Panc1 (cell line): Measurements from ENCODE around the gene SPR. TPM values are rescaled to one million over a fixed set of nuclear protein-coding genes. Genes with fewer than 3 reads are reported as not detected.

ENCODE experiments used
- ATAC-seq: fragments of 200-7000 bp; cut with Tn5 transposase; 2 replicates; pipeline ENCODE4 v1.9.1; 2020; ENCODE audit warnings: mild to moderate bottlenecking, moderate library complexity
- BruUV-seq: library from RNA; stranded (reverse); fragments of 400-500 nt; replicated peaks from 2 replicates; lab custom pipeline; 2021; lab: Mats Ljungman, UMichigan
- CTCF ChIA-PET: fragments of 300-600 bp; sonication (Branson Sonifier 250); formaldehyde crosslinking; loops from one replicate; lab custom pipeline; 2022; ENCODE audit warnings: antibody characterized with exemption; lab: Charles Lee
- POLR2A ChIA-PET: fragments of 300-600 bp; sonication (Branson Sonifier 250); formaldehyde crosslinking; loops from one replicate; lab custom pipeline; 2022; ENCODE audit warnings: antibody characterized with exemption; lab: Charles Lee
- DNase-seq: peaks from one replicate; pipeline ENCODE4 v3.0.0-alpha.2; 2010; ENCODE audit warnings: low read depth, low spot score
- H3K27ac ChIP-seq: 2 replicates; pipeline ENCODE4 v1.5.1; 2011; ENCODE audit warnings: mild to moderate bottlenecking, low read length, inconsistent platforms
- H3K27me3 ChIP-seq: fragments of 200-500 bp; sonication (Bioruptor generic); 2 replicates; pipeline ENCODE4 v1.6.0; 2014; ENCODE audit warnings: low read length, inconsistent platforms; ENCODE audit not compliant: control insufficient read depth, insufficient read depth
- H3K36me3 ChIP-seq: fragments of 200-500 bp; sonication (Bioruptor generic); 2 replicates; pipeline ENCODE4 v1.5.1; 2014; ENCODE audit warnings: inconsistent platforms, mild to moderate bottlenecking, low read length, moderate library complexity; ENCODE audit not compliant: control insufficient read depth, insufficient read depth
- H3K4me1 ChIP-seq: 2 replicates; pipeline ENCODE4 v1.5.1; 2011; ENCODE audit warnings: inconsistent platforms, mild to moderate bottlenecking, low read length, moderate library complexity; ENCODE audit not compliant: control insufficient read depth, insufficient read depth
- H3K4me3 ChIP-seq, 2 experiments: 2 replicates each; pipeline ENCODE4 v1.5.1; 2011 to 2012; ENCODE audit warnings: low read depth in 2 of 2, low read length in 2 of 2, mild to moderate bottlenecking in 2 of 2, inconsistent platforms in 1 of 2, moderate library complexity in 1 of 2
- H3K9me3 ChIP-seq: fragments of 200-500 bp; sonication (Bioruptor generic); 2 replicates; pipeline ENCODE4 v1.5.1; 2014; ENCODE audit warnings: low read depth, mild to moderate bottlenecking, inconsistent platforms, low read length, moderate library complexity; ENCODE audit not compliant: control insufficient read depth, insufficient read depth
- POLR2AphosphoS5 ChIP-seq: IDR thresholded peaks from 2 replicates; pipeline ENCODE4 v1.6.1; 2012; ENCODE audit warnings: mild to moderate bottlenecking, low read depth, low read length, moderate library complexity
- SIN3A ChIP-seq: IDR thresholded peaks from 2 replicates; pipeline ENCODE4 v1.6.1; 2012; ENCODE audit warnings: low read depth, mild to moderate bottlenecking, low read length, moderate library complexity, borderline replicate concordance; ENCODE audit not compliant: insufficient read depth
- TCF7L2 ChIP-seq: IDR thresholded peaks from 2 replicates; pipeline ENCODE4 v1.6.1; 2011; ENCODE audit warnings: mild to moderate bottlenecking, low read depth, low read length, inconsistent platforms
- in situ Hi-C: cut with HindIII; loops from 2 replicates; pipeline ENCODE4 v1.10.0; 2016; ENCODE audit warnings: low sequenced_read_pairs, low pct_unique_long_range_greater_than_20kb
- intact Hi-C: fragments of 100-400 bp; cut with micrococcal nuclease; formaldehyde crosslinking; loops from one replicate; pipeline ENCODE4 v1.10.0; 2022; ENCODE audit not compliant: unreplicated experiment
- total RNA-seq: library from RNA; stranded (reverse); gene quantifications from one replicate; pipeline ENCODE4 v1.2.1, GENCODE V29; 2021; ENCODE audit not compliant: unreplicated experiment
- TF ChIP-seq, protein P1 (sequence below), 2 experiments: IDR thresholded peaks; 2 replicates each; pipeline ENCODE4 v1.6.1; 2011 to 2012; ENCODE audit warnings: low read depth in 2 of 2, control low read depth in 1 of 2, low read length in 1 of 2, mild to moderate bottlenecking in 1 of 2, moderate library complexity in 1 of 2; ENCODE audit not compliant: insufficient read depth in 1 of 2
- TF ChIP-seq, protein P2 (sequence below): fragments of 450-650 bp; IDR thresholded peaks from 2 replicates; pipeline ENCODE4 v1.5.1; 2017; ENCODE audit warnings: mild to moderate bottlenecking

The SPR gene
- total RNA-seq, 1 experiment from 2014 or later: 75.4 TPM

DNA sequence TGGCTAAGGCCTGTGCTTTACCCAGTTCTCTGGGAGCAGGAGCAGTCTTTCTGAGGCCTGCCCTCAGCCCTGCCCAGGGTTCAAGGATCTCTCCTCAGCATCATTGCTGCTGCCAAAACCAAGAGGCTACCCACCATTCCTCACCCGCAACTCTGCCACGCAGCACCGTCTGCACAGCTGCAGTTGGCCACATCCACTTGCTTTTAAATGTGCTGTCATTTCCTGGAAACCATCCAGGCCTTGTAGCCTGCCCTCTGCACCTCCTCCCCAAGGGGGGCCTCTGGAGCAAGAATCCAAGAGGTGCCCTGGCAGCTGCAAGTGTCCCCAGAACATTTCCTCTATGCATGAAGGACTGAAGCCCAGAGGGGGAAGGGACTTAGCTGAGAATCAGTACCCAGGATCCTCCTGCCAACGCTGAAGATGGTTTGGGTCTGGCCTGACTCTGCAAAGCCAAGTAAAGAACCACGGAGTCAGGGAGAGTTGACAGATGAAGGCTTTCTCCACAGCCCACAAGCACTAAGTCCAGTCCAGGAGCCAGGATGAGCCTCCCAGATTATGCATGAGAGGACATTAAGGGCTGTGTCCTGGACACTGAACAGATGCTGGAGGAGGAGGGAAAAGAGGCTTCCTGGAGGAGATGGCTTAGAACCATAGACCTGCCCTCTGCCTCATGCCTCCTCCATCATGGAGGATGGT lies 45.0 kb downstream of the SPR start:
- no peak for DNase-seq
- no peaks in the 10 kb centered on the region for H3K36me3 ChIP-seq
- peaks cover 11% of the 10 kb centered on the region for H3K27me3 ChIP-seq
- H3K27ac ChIP-seq: no peak overlapping the region
- in situ Hi-C loops: no loop called here
- H3K9me3 ChIP-seq: no peaks in the 10 kb centered on the region
- POLR2A ChIA-PET: no interaction called here
- TF ChIP-seq SIN3A (no peak), POLR2AphosphoS5 (no peak), TCF7L2 (no peak)
- TF ChIP-seq, protein P1, sequence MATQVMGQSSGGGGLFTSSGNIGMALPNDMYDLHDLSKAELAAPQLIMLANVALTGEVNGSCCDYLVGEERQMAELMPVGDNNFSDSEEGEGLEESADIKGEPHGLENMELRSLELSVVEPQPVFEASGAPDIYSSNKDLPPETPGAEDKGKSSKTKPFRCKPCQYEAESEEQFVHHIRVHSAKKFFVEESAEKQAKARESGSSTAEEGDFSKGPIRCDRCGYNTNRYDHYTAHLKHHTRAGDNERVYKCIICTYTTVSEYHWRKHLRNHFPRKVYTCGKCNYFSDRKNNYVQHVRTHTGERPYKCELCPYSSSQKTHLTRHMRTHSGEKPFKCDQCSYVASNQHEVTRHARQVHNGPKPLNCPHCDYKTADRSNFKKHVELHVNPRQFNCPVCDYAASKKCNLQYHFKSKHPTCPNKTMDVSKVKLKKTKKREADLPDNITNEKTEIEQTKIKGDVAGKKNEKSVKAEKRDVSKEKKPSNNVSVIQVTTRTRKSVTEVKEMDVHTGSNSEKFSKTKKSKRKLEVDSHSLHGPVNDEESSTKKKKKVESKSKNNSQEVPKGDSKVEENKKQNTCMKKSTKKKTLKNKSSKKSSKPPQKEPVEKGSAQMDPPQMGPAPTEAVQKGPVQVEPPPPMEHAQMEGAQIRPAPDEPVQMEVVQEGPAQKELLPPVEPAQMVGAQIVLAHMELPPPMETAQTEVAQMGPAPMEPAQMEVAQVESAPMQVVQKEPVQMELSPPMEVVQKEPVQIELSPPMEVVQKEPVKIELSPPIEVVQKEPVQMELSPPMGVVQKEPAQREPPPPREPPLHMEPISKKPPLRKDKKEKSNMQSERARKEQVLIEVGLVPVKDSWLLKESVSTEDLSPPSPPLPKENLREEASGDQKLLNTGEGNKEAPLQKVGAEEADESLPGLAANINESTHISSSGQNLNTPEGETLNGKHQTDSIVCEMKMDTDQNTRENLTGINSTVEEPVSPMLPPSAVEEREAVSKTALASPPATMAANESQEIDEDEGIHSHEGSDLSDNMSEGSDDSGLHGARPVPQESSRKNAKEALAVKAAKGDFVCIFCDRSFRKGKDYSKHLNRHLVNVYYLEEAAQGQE (IDR thresholded peaks at IDR 0.05; ENCODE audit: insufficient read depth in 1 of 2, low read depth in 2 of 2, low read length in 1 of 2): no peak
- TF ChIP-seq, protein P2, sequence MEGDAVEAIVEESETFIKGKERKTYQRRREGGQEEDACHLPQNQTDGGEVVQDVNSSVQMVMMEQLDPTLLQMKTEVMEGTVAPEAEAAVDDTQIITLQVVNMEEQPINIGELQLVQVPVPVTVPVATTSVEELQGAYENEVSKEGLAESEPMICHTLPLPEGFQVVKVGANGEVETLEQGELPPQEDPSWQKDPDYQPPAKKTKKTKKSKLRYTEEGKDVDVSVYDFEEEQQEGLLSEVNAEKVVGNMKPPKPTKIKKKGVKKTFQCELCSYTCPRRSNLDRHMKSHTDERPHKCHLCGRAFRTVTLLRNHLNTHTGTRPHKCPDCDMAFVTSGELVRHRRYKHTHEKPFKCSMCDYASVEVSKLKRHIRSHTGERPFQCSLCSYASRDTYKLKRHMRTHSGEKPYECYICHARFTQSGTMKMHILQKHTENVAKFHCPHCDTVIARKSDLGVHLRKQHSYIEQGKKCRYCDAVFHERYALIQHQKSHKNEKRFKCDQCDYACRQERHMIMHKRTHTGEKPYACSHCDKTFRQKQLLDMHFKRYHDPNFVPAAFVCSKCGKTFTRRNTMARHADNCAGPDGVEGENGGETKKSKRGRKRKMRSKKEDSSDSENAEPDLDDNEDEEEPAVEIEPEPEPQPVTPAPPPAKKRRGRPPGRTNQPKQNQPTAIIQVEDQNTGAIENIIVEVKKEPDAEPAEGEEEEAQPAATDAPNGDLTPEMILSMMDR: no peak
- no TSS peak for BruUV-seq
- no peaks in the 10 kb centered on the region for H3K4me1 ChIP-seq
- no peak for ATAC-seq
- CTCF ChIA-PET: interaction anchor here (0.8 kb wide), 1 partner anchor 39 kb away, joined by 5 read pairs; no protein-coding TSS in a partner anchor
- H3K4me3 ChIP-seq: no peak overlapping the region
- intact Hi-C loops: no loop called here

DNA sequence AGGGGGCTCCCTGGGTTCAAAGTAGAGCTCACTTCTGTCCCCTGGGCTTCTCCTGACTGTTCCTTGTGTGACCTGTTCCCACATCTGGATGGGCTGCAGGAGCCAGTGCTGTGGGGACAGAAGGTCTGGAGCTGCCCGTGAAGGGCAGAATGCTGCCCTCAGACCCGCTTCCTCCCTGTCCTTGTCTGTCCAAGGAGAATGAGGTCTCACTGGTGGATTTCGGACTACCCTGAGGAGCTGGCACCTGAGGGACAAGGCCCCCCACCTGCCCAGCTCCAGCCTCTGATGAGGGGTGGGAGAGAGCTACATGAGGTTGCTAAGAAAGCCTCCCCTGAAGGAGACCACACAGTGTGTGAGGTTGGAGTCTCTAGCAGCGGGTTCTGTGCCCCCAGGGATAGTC lies 45.6 kb downstream of the SPR start:
- BruUV-seq: no TSS peak
- Histone ChIP-seq H3K27ac (no peak overlapping the region), H3K4me1 (no peaks in the 10 kb centered on the region), H3K9me3 (no peaks in the 10 kb centered on the region), H3K27me3 (peaks cover 10% of the 10 kb centered on the region; the same call in 1 of the 2 replicates), H3K4me3 (no peak overlapping the region), H3K36me3 (no peaks in the 10 kb centered on the region)
- no peak for DNase-seq
- TF ChIP-seq, protein P1 (IDR thresholded peaks at IDR 0.05; ENCODE audit: insufficient read depth in 1 of 2, low read depth in 2 of 2, low read length in 1 of 2): no peak
- TF ChIP-seq TCF7L2: no peak
- in situ Hi-C loops: no loop called here
- CTCF ChIA-PET: interaction anchor here (0.8 kb wide), 1 partner anchor 40 kb away, joined by 5 read pairs; no protein-coding TSS in a partner anchor
- no peak for ATAC-seq
- POLR2A ChIA-PET: no interaction called here
- intact Hi-C loops: no loop called here
